ENCODE data around the gene MYLK.

DNA sequence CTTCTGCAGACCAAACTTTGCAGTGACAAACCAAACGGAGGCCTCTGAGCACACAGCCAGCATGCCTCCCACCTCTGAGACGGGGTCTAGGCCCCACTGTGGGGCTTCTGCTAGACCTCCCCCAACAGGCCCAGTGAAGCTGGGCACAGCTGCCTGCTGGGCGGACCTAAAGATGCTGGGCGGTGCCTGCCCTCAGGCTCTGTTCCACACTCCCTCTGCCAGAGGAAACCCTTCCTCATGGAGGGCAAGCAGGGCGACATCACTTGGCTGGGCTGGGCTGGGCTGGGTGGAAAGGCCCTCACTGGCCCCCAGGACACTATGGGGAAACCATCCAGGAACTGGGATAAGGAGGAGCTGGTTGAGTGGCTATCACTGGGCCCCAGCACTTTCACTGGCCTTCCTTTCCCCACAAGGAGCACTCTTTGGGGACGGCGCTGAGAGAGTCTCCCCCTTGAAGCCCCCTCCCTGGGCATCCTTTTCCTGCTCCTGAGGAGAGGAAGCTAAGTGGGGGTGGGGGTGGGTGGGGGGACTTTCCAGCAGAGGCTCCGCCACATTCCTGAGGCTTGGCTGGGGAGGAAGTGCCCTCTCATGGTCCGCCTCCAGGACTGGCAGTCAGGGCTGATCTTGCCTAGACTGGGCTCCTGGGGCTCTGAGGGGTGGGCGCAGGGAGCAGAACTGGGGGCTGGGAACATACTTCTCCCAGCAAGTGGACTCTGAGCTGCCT lies 201.2 kb downstream of the MYLK start:
- no peak for TF ChIP-seq POLR2AphosphoS5 (IDR thresholded peaks at IDR 0.05)
- TF ChIP-seq POLR2A (IDR thresholded peaks at IDR 0.05), result no peak
- TF ChIP-seq, protein P1, sequence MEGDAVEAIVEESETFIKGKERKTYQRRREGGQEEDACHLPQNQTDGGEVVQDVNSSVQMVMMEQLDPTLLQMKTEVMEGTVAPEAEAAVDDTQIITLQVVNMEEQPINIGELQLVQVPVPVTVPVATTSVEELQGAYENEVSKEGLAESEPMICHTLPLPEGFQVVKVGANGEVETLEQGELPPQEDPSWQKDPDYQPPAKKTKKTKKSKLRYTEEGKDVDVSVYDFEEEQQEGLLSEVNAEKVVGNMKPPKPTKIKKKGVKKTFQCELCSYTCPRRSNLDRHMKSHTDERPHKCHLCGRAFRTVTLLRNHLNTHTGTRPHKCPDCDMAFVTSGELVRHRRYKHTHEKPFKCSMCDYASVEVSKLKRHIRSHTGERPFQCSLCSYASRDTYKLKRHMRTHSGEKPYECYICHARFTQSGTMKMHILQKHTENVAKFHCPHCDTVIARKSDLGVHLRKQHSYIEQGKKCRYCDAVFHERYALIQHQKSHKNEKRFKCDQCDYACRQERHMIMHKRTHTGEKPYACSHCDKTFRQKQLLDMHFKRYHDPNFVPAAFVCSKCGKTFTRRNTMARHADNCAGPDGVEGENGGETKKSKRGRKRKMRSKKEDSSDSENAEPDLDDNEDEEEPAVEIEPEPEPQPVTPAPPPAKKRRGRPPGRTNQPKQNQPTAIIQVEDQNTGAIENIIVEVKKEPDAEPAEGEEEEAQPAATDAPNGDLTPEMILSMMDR (IDR thresholded peaks at IDR 0.05), result no peak
- no peak for TF ChIP-seq EP300 (IDR thresholded peaks at IDR 0.05)

Data from stomach (tissue), 4 donors.